GM18870 (cell line): Measurements from ENCODE around the gene BTBD16.

ENCODE experiments used
- ATAC-seq: cut with Tn5 transposase; IDR thresholded peaks from one replicate; pipeline ENCODE4 v1.9.1; 2021; ENCODE audit warnings: moderate library complexity; ENCODE audit not compliant: unreplicated experiment

BTBD16 gene

DNA sequence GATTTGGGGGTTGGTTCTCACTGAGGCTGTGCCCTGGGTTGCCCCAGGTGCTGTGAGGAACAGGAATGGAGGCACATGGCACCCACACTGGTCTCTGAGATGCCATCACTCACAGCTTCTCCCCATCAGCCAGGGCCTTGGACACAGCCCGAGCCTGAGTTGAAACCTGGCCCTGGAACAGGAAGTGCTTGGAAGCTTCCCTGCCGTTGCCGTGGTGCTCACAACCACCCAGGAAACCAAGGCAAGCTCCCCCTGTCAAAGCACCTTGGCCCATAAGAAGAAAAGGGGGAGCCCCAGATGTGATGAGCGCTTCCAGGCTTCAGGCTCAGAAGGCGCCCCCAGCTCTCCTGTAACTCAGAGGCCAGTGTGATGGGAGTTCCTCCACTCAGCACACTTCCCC is at the start of gene BTBD16:
BTBD16 (plus strand) TSS at position 221 of the 400 bp plus-strand sequence. CDS start 3,786 bp downstream, outside the sequence.
- no peak for ATAC-seq

DNA sequence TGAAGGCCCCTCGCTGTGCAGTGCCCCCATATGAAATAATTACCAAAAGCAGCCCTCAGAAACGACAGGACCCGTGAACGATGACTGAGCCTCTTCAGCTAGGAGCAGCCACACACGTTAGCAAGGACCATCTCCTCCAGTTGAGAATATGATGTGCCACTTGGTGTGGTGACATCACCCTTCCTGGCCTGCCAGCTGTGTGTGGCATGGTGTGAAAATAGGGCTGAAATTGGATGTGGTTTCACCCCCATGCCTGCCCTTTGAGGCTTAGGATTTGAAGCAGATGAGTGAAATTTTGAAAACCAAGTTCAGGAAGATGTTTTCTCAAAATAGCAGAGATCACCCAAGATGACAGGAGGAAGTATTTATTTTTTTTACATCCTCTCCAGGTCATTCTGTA is 49.1 kb upstream of the BTBD16 start:
- no peak for ATAC-seq

DNA sequence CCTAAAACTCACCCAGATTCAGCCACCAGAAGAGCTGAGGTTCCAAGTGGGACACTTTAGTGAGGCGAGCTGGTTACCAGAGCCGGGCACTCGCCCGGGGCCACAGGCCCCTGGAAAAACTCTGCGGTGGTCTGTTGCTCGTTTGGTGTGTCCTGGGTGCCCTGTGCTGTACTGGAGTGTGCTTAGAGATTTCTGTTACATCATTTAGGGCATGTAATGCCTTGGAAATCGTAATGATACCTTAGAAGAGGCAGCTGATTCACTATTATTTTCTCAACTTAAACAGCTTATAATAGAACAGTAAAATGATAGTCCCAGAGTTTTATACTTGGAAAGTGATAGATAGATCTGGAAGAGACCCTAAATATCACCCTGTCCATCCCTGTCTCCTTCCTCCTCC is 48.5 kb upstream of the BTBD16 start:
- no peak for ATAC-seq

DNA sequence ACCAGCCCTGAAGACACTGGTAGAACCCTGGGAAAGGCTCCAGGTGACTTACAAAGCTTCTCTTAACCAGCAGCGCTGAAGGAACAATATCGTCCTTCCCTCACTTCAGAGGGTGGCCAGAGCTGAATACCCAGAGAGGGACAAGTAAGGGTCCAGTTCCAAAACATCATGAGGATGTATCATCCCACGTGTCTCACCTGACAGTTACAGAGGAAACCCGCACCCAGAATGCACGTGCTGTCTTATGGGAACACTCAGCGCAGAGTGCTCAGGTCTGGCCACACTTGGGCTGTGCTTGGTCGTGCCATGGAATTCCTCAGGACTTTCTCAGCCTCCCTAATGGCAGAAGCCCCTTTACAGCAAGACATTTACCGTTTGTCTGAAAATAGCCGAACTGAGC is 46.9 kb upstream of the BTBD16 start:
- ATAC-seq = no peak

DNA sequence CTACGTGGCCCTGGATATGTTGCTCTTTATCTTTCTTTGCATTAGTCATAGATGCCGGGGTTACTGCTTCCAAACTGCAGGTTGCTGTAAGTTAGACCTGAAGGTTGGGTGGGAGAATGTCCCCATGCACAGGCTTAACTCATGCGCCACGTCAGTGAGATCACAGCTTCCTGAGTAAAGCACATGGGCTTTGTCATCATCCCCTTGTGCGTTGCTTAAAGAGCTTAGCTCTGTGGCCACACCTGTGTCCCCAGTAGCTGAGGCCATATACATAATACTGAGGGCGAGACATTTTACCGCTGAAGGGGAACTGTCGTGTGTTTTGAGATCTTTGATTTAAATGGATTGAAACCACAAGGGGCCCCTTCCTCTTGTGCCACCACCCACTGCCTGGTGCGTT is 45.8 kb upstream of the BTBD16 start:
- ATAC-seq = no peak

DNA sequence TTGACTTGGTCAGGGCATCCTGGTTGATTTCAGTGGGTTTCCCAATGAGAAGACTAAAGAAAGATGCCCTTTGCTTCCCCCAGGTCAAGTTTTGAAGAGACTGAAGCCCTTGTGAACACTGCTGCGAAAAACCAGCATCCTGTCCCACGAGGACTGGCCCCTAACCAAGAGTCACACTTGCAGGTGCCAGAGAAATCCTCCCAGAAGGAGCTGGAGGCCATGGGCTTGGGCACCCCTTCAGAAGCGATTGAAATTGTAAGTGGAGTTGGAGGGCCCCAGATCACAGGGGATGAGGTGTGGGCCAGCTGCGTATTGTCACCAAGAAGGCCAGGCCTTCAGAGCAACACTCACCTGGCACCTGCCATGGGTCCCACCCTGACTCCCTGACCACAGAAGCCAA is 43.3 kb upstream of the BTBD16 start:
- no peak for ATAC-seq

DNA sequence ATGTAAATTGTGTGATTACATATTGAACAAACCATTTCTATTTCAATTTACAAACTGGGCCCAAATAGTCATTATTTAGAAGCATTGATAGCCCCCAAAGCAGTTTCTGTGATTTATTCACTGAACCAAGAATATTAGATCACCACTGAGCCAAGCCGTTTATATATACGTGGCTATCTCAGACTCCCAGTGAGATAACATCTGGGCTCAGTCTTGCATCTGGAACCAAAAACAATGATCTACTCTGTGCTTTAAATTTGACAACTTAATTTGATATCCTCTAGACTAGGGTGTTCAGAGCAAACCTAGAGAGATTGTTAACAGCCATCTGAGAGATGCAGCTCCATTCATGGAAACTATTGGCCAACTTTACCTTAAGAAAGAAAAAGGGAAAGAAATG is 41.4 kb upstream of the BTBD16 start:
- no peak for ATAC-seq

DNA sequence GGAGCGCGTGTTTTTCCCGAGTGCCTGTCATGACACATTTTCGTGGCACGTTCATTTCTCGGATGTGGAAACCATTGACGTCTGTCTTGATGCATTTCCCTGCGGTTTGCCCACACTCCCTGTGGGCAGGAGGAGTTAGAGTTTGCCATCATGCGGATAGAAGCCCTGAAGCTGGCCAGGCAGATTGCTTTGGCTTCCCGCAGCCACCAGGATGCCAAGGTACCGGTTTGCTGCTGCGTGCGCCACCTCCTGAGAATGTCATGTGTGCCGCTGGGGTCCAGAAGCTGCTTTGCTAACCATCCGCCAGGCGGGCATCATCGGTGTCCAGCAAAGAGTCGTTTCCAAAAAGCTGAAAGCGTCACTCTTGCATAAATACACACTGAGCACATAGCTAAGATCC is 40.9 kb upstream of the BTBD16 start:
- no peak for ATAC-seq

DNA sequence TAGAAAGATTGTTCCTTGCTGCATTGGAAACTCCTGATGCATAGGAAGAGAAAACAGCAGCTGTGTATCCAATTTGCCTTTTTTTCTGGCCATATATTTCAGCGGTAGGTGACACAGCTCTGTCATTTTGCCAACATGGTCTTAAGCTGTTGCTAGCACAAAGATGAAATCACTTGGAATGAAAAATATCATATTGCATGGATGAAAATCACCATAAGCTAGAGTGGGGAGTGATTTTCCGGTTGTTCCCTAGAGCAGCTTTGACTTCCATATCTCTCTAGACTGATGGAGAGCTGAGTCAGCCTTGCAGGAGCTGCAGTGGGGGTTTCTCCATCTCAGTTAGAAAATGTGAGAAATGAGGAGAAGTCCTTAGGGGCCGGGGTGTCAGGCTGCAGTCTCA is 38.3 kb upstream of the BTBD16 start:
- ATAC-seq = no peak

DNA sequence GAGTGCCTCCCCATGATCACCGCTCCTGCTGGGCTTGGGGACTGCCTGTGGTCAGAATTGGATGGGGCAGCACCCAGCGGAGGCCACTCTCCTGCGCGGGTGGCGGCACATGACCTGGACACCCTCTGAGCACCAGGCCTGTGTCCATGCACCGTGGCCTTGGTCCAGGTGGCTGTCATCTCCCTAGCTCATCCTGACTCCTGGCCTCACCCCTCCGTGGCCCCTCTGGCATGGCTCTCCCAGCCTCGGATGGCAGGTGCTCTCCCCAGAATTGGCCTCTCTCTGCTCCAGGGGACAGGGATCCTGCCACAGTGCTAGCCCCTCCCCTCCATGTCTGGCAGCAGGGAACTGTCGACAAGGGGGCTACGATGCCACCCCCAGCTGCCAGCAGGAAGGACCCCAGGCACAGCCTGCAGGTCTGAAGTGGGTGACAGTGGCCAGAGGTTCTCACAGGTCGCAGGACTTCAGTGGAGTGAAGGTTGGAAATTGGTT is 37.2 kb upstream of the BTBD16 start:
- no peak for ATAC-seq

DNA sequence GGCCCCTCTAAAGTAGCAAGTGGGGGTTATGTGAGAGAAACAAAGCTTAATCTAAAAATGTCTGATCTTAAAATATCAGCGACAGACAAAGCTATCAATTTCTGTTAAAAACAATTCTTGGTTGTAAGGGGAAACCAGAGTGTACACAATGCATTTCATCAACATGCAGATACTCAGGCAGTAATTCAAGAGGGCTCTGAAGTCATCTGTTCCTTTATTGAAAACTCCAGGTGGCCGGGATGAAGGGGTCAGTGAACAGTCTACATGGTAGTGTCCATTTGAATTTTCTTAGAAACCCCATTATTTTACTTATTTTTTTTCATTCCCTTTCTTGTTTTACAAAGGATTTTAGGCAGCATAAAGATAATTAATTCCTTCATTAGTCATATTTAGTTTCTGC is 36.7 kb upstream of the BTBD16 start:
- ATAC-seq = no peak

DNA sequence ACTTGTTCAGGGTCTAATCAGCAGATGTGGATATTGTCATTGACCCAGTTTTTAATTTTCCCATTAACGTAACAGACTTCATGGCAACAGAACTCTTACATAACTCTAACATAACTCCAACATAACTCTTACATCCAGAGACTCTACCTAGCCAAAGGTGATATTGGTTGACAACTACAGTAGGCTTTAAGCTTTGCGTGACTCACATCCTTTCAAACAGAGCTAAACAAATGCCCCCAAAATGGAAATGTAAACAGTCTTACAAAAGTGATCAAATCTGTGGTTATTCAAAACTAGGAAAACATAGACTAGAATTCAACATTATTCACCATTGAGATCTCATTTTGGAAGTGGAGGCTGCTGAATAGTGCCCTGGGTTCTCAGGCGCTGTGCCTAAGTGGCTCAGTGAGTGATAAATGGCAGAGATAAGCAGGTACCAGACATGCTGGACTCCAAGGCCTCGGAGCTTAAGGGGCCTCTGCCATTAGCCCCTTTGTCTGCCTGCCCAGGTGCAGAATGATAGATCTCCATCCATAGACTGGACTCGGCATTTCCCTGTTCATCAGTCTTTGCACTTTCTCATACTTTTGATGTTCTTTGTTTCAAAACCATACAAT is 34.3 kb upstream of the BTBD16 start:
- no peak for ATAC-seq

DNA sequence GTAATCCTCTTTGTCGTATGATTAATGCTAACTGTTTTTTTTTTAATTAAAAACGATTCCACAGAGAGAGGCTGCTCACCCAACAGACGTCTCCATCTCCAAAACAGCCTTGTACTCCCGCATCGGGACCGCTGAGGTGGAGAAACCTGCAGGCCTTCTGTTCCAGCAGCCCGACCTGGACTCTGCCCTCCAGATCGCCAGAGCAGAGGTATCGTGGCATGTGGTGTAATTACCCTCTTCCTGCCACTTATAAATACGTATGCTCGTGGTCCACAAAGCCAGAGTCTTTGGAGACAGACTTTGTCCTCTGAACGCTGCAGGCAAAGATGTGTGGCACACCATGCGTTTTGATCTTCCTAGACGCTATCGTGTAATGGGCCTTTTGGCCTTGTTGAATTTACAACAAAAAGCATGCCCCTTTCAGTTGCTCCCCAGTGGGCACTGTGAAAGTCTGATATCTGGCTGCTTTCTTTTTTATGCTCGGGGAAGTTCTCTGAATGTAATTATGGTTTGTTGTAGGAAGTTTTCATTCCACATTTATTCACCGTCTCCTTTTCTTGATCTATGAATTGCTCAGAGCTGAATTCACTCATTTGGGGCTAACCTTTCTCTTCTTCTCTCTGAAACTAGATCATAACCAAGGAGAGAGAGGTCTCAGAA is 33.6 kb upstream of the BTBD16 start:
- ATAC-seq = no peak

DNA sequence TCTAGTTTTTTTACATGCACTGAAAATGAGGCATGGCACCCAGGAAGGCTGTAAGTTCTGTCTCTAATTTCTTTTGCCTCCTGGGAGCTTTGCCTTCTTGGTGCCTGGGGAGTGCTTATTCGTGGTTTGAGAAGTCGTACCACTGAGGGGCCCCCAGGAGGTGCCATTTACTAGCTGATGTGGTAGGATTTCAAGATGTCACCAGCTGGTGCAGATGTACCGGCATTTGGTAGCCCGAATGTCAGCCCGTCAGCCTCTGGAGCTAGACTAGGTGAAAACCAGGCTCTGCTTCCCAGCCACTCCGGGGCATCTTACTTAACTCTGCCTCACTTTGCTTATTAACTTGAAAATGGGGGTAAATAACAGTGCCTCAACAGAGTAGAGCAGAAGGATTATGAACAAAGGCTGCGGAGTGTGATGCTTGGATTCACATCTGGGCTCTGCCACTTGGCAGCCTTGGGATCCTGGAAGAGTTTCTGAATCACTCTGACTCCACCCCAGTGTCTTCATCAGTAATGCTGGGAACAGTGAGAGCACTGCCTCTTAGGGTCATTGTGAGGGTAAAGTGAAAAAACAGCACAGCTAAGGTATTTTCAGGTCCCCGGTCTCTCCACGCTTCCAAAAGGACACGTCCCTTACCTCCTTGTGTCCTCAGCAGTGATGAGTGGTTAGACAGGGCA is 31.4 kb upstream of the BTBD16 start:
- ATAC-seq = no peak

DNA sequence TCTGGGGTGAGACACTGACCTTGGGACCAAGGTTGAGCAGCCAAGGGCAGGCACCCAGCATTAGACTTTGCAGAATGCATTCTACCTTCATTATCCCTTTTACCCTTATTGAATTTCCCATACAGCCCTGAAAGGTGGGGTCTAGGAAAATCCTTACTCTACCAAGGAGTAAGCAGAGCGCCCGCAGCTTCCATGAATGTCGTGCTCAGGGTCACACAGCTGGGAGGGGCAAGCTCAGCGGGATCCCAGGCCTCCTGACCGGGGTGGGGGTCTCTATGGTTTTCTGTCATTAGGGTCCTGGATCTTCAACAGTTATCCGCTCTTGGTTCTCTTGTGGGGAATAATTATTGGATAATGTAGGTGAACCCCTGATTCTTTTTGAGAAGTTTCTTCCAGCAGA is 30.7 kb upstream of the BTBD16 start:
- no peak for ATAC-seq

DNA sequence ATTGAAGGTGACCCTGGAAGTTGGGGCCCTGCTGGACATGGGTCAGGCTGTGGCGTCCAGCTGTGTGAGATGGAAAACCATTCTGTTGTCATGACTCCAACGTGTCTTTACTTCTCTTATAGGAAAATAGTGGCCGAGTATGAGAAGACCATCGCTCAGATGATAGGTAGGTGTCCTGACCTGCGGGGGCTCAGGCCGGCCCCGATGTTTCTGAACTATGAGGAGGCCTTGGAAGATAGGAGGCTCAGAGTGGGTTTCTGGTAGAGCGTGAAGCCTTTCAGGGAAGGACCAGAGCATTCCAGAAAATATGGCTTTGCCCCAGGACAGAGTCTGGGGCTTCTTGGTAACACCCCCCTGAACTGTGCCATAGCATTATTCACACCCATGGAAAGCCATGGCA is 29.3 kb upstream of the BTBD16 start:
- ATAC-seq = no peak

DNA sequence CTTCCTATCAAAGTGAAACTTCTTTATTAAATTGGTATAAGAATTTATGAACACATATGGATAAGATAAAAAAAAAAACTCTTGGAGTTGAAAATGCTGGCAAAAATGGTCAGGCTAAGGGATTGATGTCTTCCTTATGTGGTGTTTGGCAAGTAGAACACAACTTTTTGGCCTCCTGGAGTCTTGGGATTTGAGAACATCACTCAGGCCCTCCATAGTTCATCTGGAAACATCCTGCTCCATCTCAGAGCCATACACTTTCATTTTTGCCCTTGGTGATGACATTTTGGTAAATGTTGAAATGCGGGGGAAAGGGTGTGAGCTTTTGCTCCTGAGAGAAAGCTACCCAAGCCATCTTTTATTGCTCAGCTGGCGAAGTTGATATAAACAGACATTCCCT is 27.5 kb upstream of the BTBD16 start:
- ATAC-seq = no peak

DNA sequence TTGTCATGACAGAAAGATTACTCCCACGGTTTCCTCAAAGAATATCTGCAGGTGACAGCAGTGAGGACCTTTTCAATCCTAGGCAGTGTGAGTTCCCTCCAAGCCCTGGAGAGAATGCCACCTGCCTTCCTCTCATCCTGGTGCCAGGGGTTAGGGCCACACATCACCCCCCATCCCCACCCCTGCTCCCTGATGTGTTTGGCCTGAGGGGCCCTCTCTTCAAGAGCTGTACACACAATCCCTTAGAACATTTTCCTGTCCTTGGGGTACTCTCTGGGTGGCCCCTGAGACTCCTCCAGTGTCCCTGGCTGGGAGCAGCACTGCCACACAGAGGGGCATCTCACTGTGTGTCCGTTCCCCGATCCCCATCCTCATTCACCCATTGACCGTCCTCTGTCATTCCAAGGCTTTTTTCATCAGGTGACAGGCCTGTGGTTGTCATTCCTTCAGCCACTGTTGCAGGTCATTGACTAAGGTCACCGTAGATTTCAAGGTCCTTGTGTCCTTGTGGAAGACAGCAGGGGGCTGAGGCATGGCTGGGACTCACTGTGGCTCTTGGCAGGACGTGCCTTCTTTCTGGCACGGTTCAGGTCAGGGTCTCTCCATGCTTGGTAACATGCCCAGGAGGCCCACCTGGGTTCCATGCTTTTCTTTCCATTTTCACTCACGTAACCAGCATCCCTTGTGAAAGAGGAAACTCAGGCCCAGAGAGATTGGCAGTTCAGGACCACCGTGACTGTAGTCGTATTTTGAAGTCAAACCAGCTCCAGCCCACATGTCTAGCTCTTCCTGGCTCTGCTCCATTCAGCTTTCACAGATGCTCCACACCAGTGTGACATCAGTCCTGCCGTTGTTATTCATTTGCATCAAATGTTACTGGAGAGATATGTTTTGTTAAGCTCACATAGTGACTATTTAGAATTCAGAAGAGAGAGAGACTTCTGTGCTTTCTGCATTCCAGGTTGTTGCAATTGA is 26.8 kb upstream of the BTBD16 start:
- ATAC-seq = no peak

DNA sequence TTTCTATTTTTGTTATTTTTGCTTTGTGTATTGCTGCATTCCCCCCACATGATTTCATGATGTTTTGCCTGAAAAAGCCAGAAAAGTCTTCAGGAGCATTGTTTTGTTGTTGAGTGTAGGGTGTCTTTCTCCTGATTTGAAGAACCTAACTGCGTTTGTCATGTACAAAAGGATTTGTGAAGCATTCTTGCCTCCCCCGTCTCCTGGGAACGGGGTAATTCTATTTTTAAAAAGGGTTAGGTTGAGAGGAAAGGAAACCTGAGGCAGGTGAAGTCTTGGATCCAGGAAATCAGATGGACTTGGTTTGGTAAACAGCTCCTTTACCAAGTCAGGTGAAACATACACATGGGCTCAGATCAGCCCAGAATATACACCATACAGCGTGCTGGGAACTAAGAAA is 26.0 kb upstream of the BTBD16 start:
- no peak for ATAC-seq

DNA sequence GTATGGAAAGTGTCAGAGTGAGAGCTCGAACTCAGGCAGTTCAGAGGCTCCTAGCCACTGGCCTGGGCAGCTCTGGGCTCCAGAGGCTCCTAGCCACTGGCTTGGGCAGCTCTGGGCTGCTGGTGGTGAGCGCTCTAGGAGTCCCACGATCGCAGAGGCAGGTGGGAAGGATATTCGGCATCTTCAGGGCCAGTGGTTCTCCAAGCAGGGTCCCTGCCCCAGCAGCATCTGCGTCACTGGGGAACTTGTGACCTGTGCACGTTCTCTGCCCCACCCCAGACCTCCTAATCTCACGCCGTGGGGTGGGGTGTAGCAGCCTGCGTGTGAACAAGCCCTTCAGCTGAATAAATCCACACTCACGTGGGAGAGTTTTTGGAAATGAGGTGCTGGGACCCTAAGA is 25.2 kb upstream of the BTBD16 start:
- ATAC-seq = no peak

DNA sequence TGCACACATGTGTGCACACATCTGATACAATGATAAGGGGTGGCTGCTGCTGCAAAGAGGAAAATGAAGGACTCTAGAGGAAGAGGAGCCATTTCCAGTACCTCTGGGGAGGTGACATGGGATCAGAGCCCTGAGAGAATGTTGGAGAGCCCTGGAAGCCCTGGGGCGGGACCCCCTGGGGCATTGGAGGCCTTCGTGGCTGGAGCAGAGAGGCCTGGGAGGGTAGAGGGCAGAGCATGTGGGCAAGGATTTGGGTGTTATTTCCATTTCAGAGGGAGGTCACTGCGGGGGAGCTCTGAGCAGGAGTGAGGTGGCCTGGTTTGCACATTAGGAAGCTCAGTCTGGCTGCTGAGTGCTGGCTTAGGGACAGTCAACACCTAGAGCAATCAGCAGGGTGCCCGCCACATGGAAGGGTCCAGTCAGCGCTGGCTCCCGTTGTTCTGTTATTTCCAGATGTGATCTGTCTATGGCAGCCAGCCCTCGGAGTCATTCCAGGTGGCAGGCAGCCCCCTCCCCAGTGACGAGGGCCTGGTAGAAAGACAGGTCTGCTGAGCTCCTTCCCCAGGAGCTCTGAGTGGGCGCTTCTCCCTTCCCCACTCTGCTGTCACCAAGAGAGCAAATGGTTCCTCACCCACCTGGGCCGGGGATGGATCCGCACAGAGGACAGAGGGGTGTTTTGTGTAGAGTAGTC is 24.1 kb upstream of the BTBD16 start:
- ATAC-seq = no peak
